Right cardiac atrium (tissue), 5 donors: ENCODE results near the gene CDC7. TPM values are rescaled to one million over a fixed set of nuclear protein-coding genes. Genes with fewer than 3 reads are reported as not detected.

Source experiments
- ATAC-seq, 2 donors: fragments of 200-7000 bp; cut with Tn5 transposase; one replicate each; pipeline versions ENCODE4 v1.8.0 to v1.9.1; 2020; ENCODE audit warnings: moderate library complexity in 2 of 2, mild to moderate bottlenecking in 1 of 2
- DNase-seq, 3 donors: peaks; one replicate each; pipeline ENCODE4 v3.0.0-alpha.2; 2020
- H3K27ac ChIP-seq: one replicate; pipeline ENCODE4 v1.5.1; 2013; ENCODE audit warnings: mild to moderate bottlenecking, low read length, control low read depth, moderate library complexity
- H3K27me3 ChIP-seq: one replicate; pipeline ENCODE4 v1.6.1; 2013; ENCODE audit not compliant: control insufficient read depth, insufficient read depth
- H3K4me1 ChIP-seq: one replicate; pipeline ENCODE4 v1.6.1; 2013; ENCODE audit warnings: low read length; ENCODE audit not compliant: control insufficient read depth, insufficient read depth
- H3K4me3 ChIP-seq: one replicate; pipeline ENCODE4 v1.5.1; 2013; ENCODE audit warnings: low read length, control low read depth
- H3K9me3 ChIP-seq: one replicate; pipeline ENCODE4 v1.6.1; 2013; ENCODE audit warnings: low read length; ENCODE audit not compliant: control insufficient read depth
- WGBS: extraction: QIAGEN DNeasy Blood & Tissue Kit; methylation state at CpG from one replicate; pipeline ENCODE4 v1.1.7; 2013; 5-methylcytosine and 5-hydroxymethylcytosine counted together
- intact Hi-C, 4 donors: fragments of 100-400 bp; cut with DNase I; formaldehyde crosslinking; loops; one replicate each; pipeline versions ENCODE4 v1.11.0 to v1.14.0; 2022 to 2023
- polyA plus RNA-seq: library from polyadenylated mRNA; stranded (reverse); fragments of 200-250 nt; gene quantifications from one replicate; pipeline ENCODE4 v1.2.3, GENCODE V29; 2013
- total RNA-seq, 4 donors: library from RNA; stranded (reverse); fragmentation: NEBNext Ultra II Directional; extraction: Animal tissue kit (Norgen Biotek cat#: 25700); gene quantifications; one replicate each; pipeline ENCODE4 v1.2.1, GENCODE V29; 2021
- donor health status: healthy with polysubstance abuse.
- donor health status: DM: no; HTN: yes; CAD: no.
- donor health status: DM: no; HTN: no; CAD: no.
- donor health status: DM: no; HTN: yes; CAD: no; lungs with severe emphysema.
- donor health status: DM: yes; HTN: yes; CAD: no.

CDC7 gene
- total and polyA plus RNA-seq, 5 donors = 0.50 to 2.0 (median 1.6) TPM

DNA sequence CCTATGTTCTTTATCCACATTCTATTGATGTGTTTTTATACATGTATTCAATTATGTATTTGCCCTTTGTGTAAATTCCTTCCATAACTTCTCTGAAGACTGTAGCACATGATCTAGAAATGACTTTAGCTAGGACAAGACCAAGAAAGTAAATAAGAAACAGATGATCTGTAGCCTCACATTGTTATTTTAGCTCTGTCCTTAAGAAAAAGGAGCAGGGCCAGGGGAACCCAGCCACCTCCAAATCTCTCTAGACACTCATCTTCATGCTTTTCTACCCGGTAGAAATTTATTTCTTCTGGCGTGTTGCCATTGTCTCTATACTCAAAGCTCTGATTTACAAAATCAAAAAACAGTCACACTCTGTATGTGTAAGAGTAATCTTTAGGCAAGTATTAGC is 27.1 kb downstream of the CDC7 start:
- H3K4me3 ChIP-seq = no peak overlapping the region
- intact Hi-C loops = loop anchor here in 1 of 4 donors (10.0 kb wide), 1 partner anchor 167 kb away; no protein-coding TSS in a partner anchor
- ATAC-seq (no peak), DNase-seq (no peak)
- no peaks in the 10 kb centered on the region for H3K9me3 ChIP-seq
- H3K4me1 ChIP-seq = no peaks in the 10 kb centered on the region
- no peaks in the 10 kb centered on the region for H3K27me3 ChIP-seq
- H3K27ac ChIP-seq = no peak overlapping the region
- WGBS = 59% methylated on average over 2 of the region's 2 CpGs

DNA sequence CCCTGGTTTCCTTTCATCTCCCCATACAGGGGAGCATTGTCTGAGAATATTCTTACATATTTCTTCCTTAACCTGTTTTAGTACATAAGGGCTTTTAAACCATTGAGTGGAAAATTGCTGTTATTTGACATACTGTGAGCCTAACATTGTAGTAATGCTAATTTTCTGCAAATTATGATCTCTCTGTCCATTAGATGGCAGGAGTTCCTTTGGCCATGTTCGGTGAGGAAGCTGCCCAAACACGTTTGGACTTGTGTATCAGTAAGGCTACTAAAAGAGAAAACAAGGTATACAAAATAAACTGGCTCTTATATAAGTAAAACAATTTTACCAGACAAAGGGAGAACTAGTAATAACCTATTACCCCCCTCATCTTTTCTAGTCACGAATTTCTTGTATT is 29.2 kb downstream of the CDC7 start:
- 65% methylated on average over 3 of the region's 3 CpGs for WGBS
- Histone ChIP-seq H3K4me3 (no peak overlapping the region), H3K9me3 (no peaks in the 10 kb centered on the region), H3K27ac (no peak overlapping the region), H3K4me1 (no peaks in the 10 kb centered on the region), H3K27me3 (no peaks in the 10 kb centered on the region)
- DNase-seq = no peak
- intact Hi-C loops = loop anchor here in 2 of 4 donors (10.0 kb wide), 2 partner anchors 165 to 175 kb away; no protein-coding TSS in a partner anchor
- ATAC-seq = no peak

DNA sequence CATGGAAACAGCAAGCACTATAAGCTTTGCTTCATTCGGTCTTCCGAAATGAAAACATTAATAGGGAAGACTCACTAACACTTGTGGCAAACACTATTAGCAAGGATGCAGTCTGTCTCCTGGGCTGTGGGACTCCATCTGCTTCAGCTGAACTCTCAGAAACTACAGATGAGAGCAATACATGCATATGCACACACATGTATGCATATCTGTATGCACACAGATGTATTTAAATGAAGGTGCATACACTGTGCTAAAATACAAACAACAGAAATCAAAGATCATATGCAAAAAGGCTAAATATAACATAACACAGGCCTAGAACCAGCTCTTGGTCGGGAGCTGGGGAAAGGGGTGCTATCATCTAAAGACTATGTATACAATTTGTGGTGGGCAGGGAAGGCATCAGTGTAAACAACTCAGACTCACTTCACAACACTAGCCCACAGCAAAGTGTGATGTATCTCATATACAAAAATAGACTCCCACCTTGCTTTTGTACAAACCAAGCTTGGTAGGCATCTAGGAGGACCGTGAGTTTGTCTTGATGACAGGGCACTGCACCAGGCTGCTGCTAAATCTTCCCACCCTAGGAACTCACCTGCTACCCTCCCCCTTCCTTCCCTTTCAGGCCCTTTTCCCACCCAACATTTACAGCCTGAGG is 32.8 kb downstream of the CDC7 start:
- WGBS = 92% methylated on average over 4 of the region's 4 CpGs
- H3K4me1 ChIP-seq = peaks cover 4% of the 10 kb centered on the region
- DNase-seq = no peak
- H3K27me3 ChIP-seq = no peaks in the 10 kb centered on the region
- H3K27ac ChIP-seq = no peak overlapping the region
- intact Hi-C loops = loop anchor here in 1 of 4 donors (10.0 kb wide), 1 partner anchor 171 kb away; no protein-coding TSS in a partner anchor
- no peaks in the 10 kb centered on the region for H3K9me3 ChIP-seq
- no peak for ATAC-seq
- no peak overlapping the region for H3K4me3 ChIP-seq

DNA sequence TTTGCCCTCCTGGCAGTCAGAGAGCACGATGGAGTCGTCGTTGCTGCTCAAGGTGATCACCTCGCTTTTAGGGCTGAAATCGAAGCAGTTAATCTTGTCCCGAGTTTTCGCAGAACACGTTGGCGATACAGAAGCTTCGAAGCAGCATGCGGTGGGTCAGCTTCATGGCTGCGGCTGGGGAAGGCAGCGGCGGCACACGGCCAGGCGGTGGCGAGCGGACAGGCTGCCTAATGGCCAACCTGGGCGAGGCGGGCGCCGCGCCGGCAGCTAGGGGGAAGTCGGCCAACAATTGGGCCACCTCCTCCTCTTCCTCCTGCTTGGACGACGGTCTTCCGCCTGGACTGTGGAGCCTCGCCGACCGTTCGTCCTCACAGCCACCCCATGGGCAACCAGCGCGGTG is 34.8 kb downstream of the CDC7 start:
- intact Hi-C loops = loop anchor here in 1 of 4 donors (10.0 kb wide), 1 partner anchor 169 kb away; no protein-coding TSS in a partner anchor
- WGBS = 96% methylated on average over 34 of the region's 34 CpGs
- peak in 2 of 3 donors; percentile 37 to 39 for DNase-seq

DNA sequence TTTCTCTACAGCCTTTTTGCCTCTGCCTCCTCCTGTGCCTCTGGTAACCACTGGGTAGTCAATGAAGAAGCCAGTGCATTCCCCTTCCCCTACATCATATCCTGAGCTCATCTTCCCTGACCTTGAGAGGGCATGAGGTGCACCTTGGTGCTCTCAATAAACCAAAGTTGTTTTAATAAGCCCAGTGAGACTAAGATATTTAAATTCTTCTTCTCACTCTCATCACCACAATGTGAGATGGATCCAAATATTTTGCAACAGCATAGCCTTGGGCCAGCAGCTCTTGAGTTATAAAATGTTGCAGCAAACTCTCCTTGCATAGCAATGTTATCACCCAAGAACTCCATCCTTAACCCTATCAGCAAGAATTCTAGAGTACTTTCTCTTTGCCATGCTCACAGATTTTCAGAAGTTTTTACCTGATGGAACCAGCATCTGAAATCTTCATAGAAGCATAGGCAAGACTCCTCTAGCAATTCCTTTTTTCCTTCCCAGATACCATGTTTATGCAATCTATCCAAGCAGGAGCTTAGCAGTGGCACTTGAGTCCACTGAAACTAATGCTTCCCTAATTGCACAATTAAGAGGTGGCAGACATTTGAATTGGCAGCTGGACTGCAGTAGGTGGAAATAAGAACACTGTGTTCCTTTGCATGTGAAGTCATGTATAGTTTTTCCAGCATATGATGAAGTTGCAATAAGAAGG is 36.8 kb downstream of the CDC7 start:
- intact Hi-C loops = loop anchor here in 1 of 4 donors (10.0 kb wide), 1 partner anchor 167 kb away; no protein-coding TSS in a partner anchor
- peaks cover 4% of the 10 kb centered on the region for H3K4me1 ChIP-seq
- peak; percentile 44 to 72 for ATAC-seq
- H3K27ac ChIP-seq = no peak overlapping the region
- no peak for DNase-seq
- no peaks in the 10 kb centered on the region for H3K27me3 ChIP-seq
- no peak overlapping the region for H3K4me3 ChIP-seq
- no peaks in the 10 kb centered on the region for H3K9me3 ChIP-seq

More for the DNA sequence above, 34.8 kb downstream of the CDC7 start:
- no peaks in the 10 kb centered on the region for H3K27me3 ChIP-seq
- peaks cover 4% of the 10 kb centered on the region for H3K4me1 ChIP-seq
- no peaks in the 10 kb centered on the region for H3K9me3 ChIP-seq
- no peak overlapping the region for H3K4me3 ChIP-seq
- no peak for ATAC-seq
- H3K27ac ChIP-seq = no peak overlapping the region

DNA sequence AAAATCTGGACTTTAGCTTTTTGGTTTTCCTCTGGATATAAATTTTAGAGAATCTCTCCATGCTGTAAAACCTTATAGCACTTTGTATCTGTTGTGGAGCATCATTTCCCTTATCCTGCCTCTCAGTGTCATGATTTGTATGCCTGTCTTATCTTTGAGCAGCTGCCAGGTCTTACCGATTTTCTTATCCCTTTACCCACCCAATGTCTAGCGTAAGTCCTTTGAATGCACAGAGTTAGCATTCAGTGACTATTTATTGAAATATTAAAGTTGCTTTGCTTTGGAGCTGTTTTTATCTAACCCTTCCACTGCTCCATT is 37.3 kb downstream of the CDC7 start:
- ATAC-seq = no peak
- Histone ChIP-seq H3K27ac (no peak overlapping the region), H3K4me1 (peaks cover 4% of the 10 kb centered on the region), H3K27me3 (no peaks in the 10 kb centered on the region), H3K9me3 (no peaks in the 10 kb centered on the region), H3K4me3 (no peak overlapping the region)
- DNase-seq = no peak
- intact Hi-C loops = loop anchor here in 1 of 4 donors (10.0 kb wide), 1 partner anchor 167 kb away; no protein-coding TSS in a partner anchor
- 65% methylated on average over 2 of the region's 2 CpGs for WGBS

DNA sequence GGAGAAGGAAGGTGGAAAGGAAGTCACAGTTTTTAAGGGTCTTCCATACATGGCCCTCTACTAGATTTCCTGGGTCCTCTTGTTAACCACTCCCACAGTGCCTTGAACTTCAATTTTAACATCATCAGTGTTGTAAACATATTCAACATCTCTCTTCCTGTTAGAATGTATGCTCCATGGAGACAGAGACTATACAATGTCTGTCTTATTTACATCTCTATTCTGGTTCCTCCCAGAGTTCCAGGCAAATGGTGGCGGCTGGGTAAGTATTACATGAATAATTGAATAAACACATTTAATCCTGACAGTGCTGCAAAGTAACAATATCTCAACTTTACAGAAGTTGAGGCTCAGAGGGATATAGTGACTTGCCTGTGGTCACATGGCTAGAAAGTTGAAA is 40.3 kb downstream of the CDC7 start:
- ATAC-seq (no peak), DNase-seq (no peak)
- Histone ChIP-seq H3K9me3 (no peaks in the 10 kb centered on the region), H3K27me3 (no peaks in the 10 kb centered on the region), H3K27ac (no peak overlapping the region), H3K4me3 (no peak overlapping the region), H3K4me1 (peaks cover 4% of the 10 kb centered on the region)
- 99% methylated on average over 1 of the region's 1 CpG for WGBS
- intact Hi-C loops = no loop called here

DNA sequence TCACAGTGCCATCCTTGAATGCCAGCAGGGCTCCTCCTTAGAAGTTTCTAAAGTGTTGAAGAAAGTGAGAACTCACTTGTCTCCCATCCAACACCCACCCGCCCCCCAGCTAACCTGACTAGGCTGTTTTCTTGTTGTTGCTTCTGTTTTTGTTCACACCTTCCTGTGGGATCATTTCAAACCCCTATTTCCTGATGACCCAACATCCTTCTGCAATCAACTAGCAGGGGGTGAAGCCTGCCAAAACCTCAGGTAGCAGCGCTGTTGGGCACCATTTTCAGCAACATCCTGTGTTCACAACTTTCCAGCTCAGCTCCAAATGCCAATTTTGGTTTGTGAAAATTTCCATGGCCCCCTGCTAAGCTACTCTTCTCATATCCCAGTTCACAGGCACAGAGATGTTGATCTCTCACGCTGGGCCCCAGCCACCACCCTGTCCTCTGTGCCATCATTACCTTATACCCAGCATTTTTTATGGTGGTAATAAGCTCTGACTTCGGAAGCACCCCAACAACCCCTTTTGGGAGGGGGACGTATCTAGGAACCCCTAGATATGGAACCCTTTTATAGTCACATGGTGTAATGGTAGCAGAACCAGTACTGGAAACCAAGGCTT is 41.4 kb downstream of the CDC7 start:
- WGBS = 78% methylated on average over 5 of the region's 5 CpGs
- Histone ChIP-seq H3K9me3 (no peaks in the 10 kb centered on the region), H3K4me3 (no peak overlapping the region), H3K27ac (no peak overlapping the region), H3K4me1 (peaks cover 2% of the 10 kb centered on the region), H3K27me3 (no peaks in the 10 kb centered on the region)
- DNase-seq (no peak), ATAC-seq (no peak)
- intact Hi-C loops = no loop called here

DNA sequence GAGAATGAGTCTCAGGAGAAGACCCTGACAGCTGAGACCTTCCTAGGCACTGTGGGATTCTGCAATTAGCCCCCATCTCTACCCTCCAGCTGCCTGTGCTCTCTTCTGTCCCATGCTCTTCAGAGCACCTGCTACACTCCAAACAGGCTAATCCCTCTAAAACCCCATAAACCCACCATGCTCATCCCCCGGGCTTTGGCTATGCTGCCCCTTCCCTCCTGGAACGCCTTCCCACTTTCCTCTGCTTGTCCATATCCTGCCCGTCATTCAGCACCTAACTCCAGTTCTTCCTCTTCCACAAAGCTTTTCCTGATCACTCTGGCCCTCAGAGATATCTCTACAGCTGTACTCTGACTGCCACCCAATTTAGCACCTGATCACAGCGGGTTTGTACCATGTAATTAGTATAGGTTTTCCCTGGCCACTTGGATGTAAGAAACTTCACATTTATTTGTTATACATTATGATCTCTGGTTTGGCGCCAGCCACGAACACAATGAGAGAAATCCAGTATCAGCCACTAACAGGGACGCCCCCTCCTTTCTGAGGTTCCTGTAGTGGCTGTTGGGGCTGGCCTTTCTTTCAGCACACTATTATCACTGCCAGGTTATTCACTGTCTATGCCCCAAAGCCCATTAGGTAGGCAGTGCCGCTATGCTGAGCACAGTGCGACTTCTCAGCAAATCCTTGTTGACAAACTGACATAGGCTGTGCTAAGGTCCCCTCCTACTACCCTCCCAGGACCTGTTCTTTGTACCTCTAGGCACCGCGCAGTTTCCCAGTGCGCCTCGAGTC is 45.1 kb downstream of the CDC7 start:
- no peaks in the 10 kb centered on the region for H3K4me1 ChIP-seq
- DNase-seq = no peak
- H3K4me3 ChIP-seq = no peak overlapping the region
- no peak for ATAC-seq
- no peaks in the 10 kb centered on the region for H3K9me3 ChIP-seq
- 85% methylated on average over 13 of the region's 13 CpGs for WGBS
- intact Hi-C loops = no loop called here
- H3K27me3 ChIP-seq = no peaks in the 10 kb centered on the region
- no peak overlapping the region for H3K27ac ChIP-seq

DNA sequence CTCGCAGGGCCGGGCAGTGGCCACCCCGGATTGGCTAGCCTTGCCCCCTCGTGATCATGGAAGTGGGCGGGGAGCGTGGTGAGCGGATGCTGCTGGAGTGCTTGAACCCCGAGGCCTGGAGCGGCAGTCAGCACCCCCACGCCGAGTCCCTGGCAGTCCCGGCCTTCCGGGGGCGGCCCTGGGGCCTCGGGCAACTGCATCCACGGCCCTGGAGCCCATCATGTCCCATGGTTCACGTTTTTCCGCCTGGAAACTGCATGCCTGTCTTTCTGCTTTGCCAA is 45.6 kb downstream of the CDC7 start:
- H3K4me3 ChIP-seq = no peak overlapping the region
- no peaks in the 10 kb centered on the region for H3K9me3 ChIP-seq
- peak in 1 of 2 donors; percentile 40 for ATAC-seq
- intact Hi-C loops = no loop called here
- H3K4me1 ChIP-seq = no peaks in the 10 kb centered on the region
- DNase-seq = peak in 1 of 3 donors; percentile 50
- 87% methylated on average over 18 of the region's 18 CpGs for WGBS
- H3K27me3 ChIP-seq = no peaks in the 10 kb centered on the region
- H3K27ac ChIP-seq = no peak overlapping the region

DNA sequence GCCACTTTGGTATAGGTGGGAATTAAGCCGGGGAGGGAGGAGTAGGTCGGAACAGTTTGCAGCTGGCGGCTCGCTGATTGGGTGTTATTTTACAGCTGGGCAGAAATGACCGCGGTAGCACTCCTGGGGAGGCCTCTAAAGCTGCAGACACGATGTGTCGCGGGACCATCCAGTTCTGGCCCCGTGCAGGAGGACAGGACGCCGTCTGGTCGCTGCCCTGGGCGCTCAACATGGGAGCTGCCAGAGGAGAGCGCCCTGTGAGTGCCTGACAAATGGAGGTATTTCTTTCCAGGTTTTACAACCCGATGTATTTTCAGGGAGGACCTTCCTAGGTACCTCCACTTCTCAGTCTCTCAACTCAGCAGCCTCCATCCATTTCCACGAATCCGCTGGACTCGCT is 46.2 kb downstream of the CDC7 start:
- DNase-seq (peak in 2 of 3 donors; percentile 49 to 62), ATAC-seq (peak in 1 of 2 donors; percentile 51)
- Histone ChIP-seq H3K27me3 (no peaks in the 10 kb centered on the region), H3K9me3 (no peaks in the 10 kb centered on the region), H3K27ac (no peak overlapping the region), H3K4me1 (no peaks in the 10 kb centered on the region), H3K4me3 (no peak overlapping the region)
- intact Hi-C loops = no loop called here
- 90% methylated on average over 19 of the region's 19 CpGs for WGBS
